ENCODE data around the gene AP1G1. TPM values are rescaled to one million over a fixed set of nuclear protein-coding genes. Genes with fewer than 3 reads are reported as not detected.

Gene AP1G1
- polyA plus RNA-seq, 2 of the 4 experiments (the other 2 are of a cell fraction), result 38.1 to 85.6 TPM

DNA sequence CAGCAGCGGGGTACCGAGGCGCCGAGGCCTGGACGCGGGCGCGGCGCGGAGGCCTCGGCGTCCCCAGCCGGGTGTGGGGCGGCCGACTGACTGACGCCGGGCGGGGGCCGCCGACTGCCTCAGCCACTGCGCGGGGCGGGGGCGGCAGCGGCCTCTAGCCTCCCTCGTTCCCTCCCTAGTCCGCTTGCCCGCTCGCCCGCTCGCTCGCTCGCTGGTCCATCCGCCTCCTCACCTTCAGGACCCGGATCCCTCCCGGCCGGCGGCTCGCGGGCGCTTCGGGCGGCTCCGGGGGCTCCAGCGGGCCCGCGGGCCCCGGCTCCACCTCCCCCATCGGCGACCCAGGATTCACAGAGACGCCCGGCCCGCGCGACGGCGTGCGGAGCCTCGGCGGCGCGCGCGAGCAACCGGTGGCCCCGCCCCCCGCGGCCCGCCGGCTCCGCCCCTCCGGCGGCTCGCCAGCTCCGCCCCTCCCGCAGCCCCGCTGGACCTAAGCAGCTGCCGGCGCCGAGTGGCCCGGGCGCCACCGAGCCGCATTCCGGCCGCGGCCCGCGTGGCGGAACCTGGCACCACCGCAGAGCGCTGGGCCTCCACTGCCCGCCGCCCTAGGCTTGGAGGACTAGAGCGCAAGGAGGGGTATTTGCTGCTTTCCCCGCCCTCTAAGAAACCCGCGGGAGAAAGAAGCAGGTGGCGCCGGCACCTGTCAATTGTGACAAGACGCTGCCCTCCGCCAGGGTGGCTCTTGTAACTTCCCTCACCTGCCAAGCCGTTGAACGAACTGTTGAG lies 84.9 kb downstream of the AP1G1 start (continued):
- peak in 1 of 2 experiments; percentile 57; a peak in 3 of 5 replicates for TF ChIP-seq JUN (IDR thresholded peaks at IDR 0.05)
- TF ChIP-seq NR3C1 (IDR thresholded peaks at IDR 0.05), result no peak
- TF ChIP-seq EP300 (IDR thresholded peaks at IDR 0.05), result no peak
- TF ChIP-seq NPAS2 (CRISPR knock-in tag; IDR thresholded peaks at IDR 0.05; ENCODE audit: borderline replicate concordance), result no peak
- no peak for TF ChIP-seq FOXS1 (CRISPR knock-in tag; IDR thresholded peaks at IDR 0.05)

DNA sequence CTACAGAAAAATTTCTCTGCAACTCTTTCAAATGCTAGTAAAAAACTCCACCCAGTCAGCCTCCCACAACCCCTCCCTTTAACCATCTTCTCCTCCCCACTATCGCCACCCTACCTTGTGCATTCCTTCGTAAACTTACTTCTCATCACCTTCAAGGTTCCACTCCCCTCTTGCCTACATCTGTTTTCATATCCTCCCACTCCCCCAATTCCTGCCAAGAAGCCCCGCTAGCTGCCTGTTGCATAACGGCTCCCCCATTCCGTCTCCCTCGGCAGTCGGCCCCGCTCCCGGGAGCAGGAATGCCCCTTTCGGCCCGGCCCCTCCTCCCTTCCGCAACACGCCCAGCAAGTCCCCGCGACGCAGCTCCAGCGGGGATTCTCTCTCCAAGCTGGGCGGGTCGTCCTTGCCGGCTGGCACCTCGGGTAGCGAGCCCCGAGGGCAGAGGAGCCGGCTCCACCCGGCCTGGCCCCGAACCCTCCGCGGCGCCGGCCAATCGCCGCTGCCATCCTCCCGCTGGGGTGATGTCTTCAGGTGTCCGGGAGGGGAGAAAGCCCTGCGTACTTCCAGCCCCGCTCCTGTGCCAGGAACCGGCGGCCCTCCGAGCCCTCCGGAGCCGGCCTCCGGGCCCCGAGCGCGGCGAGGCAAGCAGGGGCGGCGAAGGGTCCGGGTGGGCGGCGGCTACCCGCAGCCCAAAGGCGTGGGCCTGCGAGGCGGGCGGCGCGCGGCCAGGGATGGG lies 85.7 kb downstream of the AP1G1 start:
- Histone ChIP-seq H3K4me2 (peak overlapping the region; percentile 84), H3K4me3 (peak overlapping the region; percentile 76), H3K27ac (peak overlapping the region; percentile 83 to 97), H3K9me3 (no peaks in the 10 kb centered on the region), H3K4me1 (peaks cover 16% of the 10 kb centered on the region)
- ChIA-PET CTCF (interaction anchor here (0.6 to 1.2 kb wide), 3 partner anchors 62 to 239 kb away, joined by 3 to 5 read pairs (median 4); no protein-coding TSS in a partner anchor), POLR2A (interaction anchor here (1.0 kb wide), 1 partner anchor 33 kb away, joined by 3 read pairs; no protein-coding TSS in a partner anchor)
- DNase-seq (ENCODE audit: low read depth in 1 of 2, low spot score in 1 of 2), result peak; percentile 77 to 88
- TF ChIP-seq JUN (IDR thresholded peaks at IDR 0.05), result peak; percentile 20 to 54; a peak in 3 of 5 replicates
- peak; percentile 78 for TF ChIP-seq PHF8 (IDR thresholded peaks at IDR 0.05; ENCODE audit: borderline replicate concordance, low read depth)
- TF ChIP-seq TFCP2L1 (CRISPR knock-in tag; IDR thresholded peaks at IDR 0.05), result no peak
- TF ChIP-seq ZNF302 (CRISPR knock-in tag; IDR thresholded peaks at IDR 0.05), result no peak
- no peak for TF ChIP-seq GATA3 (IDR thresholded peaks at IDR 0.05; ENCODE audit: borderline replicate concordance)
- TF ChIP-seq POLR2AphosphoS2 (conservative IDR thresholded peaks at IDR 0.05; ENCODE audit: low read length), result no peak
- TF ChIP-seq POLR2A (IDR thresholded peaks at IDR 0.05; ENCODE audit: low read length), result peak; percentile 48
- peak; percentile 68; the same call in 1 of the 2 replicates for TF ChIP-seq MAX (IDR thresholded peaks at IDR 0.05)
- TF ChIP-seq FOXS1 (CRISPR knock-in tag; IDR thresholded peaks at IDR 0.05), result no peak
- peak; percentile 43 to 75; a peak in 3 of 4 replicates for TF ChIP-seq CEBPB (IDR thresholded peaks at IDR 0.05)
- TF ChIP-seq EHMT2 (IDR thresholded peaks at IDR 0.05; ENCODE audit: low read depth), result no peak
- no peak for TF ChIP-seq HOXB5 (CRISPR knock-in tag; IDR thresholded peaks at IDR 0.05)
- peak; percentile 90 to 91 for ATAC-seq
- 2% methylated on average over 19 of the region's 59 CpGs for WGBS (ENCODE audit: missing lambda C conversion rate)
- FAIRE-seq, result no peak

GRCh38 chr16:71721066-71721740 lies 87.4 kb downstream of the AP1G1 start:
- TF ChIP-seq CBX2 (IDR thresholded peaks at IDR 0.05; ENCODE audit: borderline replicate concordance, low read depth), result no peak
- no peak for TF ChIP-seq MAX (IDR thresholded peaks at IDR 0.05)
- TF ChIP-seq NPAS2 (CRISPR knock-in tag; IDR thresholded peaks at IDR 0.05; ENCODE audit: borderline replicate concordance), result no peak
- TF ChIP-seq CBX8 (IDR thresholded peaks at IDR 0.05), result no peak
- no peak for TF ChIP-seq RAD21 (conservative IDR thresholded peaks at IDR 0.05 in 1 of 2, IDR thresholded peaks at IDR 0.05 in 1 of 2)
- H3K4me3 ChIP-seq, result no peak overlapping the region
- no peak for ATAC-seq
- ChIA-PET POLR2A (no interaction called here), CTCF (interaction anchor here (0.7 to 1.0 kb wide), 3 partner anchors 13 to 71 kb away, joined by 3 read pairs; no protein-coding TSS in a partner anchor)
- H3K27ac ChIP-seq, result no peak overlapping the region
- peaks cover 22% of the 10 kb centered on the region for H3K4me1 ChIP-seq
- H3K4me2 ChIP-seq, result peak overlapping the region; percentile 84; the same call in 2 of the 3 replicates
- no peak for DNase-seq (ENCODE audit: low read depth in 1 of 2, low spot score in 1 of 2)
- WGBS (ENCODE audit: missing lambda C conversion rate), result 67% methylated on average over 8 of the region's 8 CpGs
- H3K9me3 ChIP-seq, result no peaks in the 10 kb centered on the region
- no peak for FAIRE-seq

GRCh38 chr16:71712501-71712900 lies 96.1 kb downstream of the AP1G1 start:
- no peak overlapping the region for H3K4me3 ChIP-seq
- WGBS (ENCODE audit: missing lambda C conversion rate), result 69% methylated on average over 1 of the region's 1 CpG
- no peak for FAIRE-seq
- ATAC-seq, result no peak
- no peaks in the 10 kb centered on the region for H3K9me3 ChIP-seq
- no peak for DNase-seq (ENCODE audit: low read depth in 1 of 2, low spot score in 1 of 2)
- H3K27ac ChIP-seq, result no peak overlapping the region
- H3K4me2 ChIP-seq, result no peak overlapping the region
- ChIA-PET CTCF (interaction anchor here (0.6 kb wide), 1 partner anchor 1550 kb away, joined by 3 read pairs; no protein-coding TSS in a partner anchor), POLR2A (no interaction called here)
- TF ChIP-seq, protein P1, sequence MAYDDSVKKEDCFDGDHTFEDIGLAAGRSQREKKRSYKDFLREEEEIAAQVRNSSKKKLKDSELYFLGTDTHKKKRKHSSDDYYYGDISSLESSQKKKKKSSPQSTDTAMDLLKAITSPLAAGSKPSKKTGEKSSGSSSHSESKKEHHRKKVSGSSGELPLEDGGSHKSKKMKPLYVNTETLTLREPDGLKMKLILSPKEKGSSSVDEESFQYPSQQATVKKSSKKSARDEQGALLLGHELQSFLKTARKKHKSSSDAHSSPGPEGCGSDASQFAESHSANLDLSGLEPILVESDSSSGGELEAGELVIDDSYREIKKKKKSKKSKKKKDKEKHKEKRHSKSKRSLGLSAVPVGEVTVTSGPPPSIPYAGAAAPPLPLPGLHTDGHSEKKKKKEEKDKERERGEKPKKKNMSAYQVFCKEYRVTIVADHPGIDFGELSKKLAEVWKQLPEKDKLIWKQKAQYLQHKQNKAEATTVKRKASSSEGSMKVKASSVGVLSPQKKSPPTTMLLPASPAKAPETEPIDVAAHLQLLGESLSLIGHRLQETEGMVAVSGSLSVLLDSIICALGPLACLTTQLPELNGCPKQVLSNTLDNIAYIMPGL (CRISPR knock-in tag; IDR thresholded peaks at IDR 0.05; ENCODE audit: borderline replicate concordance), result no peak
- TF ChIP-seq PHF8 (IDR thresholded peaks at IDR 0.05; ENCODE audit: borderline replicate concordance, low read depth) (no peak), CEBPB (IDR thresholded peaks at IDR 0.05) (no peak), FOSL2 (IDR thresholded peaks at IDR 0.05) (no peak), FOSL2 (CRISPR knock-in tag; IDR thresholded peaks at IDR 0.05) (no peak), FOXS1 (CRISPR knock-in tag; IDR thresholded peaks at IDR 0.05) (no peak)
- H3K4me1 ChIP-seq, result peaks cover 39% of the 10 kb centered on the region
